HG03432 (cell line): ENCODE measurements around the gene UQCRC2.
"Not testable (repeated sequence)": the region's sequence is repeated elsewhere in the genome, so short reads cannot be mapped to it uniquely, and the experiment has no call there.

Experiments used
- ATAC-seq: cut with Tn5 transposase; IDR thresholded peaks from one replicate; pipeline ENCODE4 v1.9.1; 2021; ENCODE audit warnings: mild to moderate bottlenecking, moderate library complexity; ENCODE audit not compliant: unreplicated experiment

UQCRC2 gene

GRCh38 chr16:22008215-22009059, 55.3 kb downstream of the UQCRC2 start:
- ATAC-seq, result peak; percentile 27

- ATAC-seq, result no peak
Observed at GRCh38 chr16:22010902-22011301, 57.7 kb downstream of the UQCRC2 start.

GRCh38 chr16:22012241-22012640, 59.1 kb downstream of the UQCRC2 start:
- no peak for ATAC-seq

GRCh38 chr16:22013486-22013885, 60.3 kb downstream of the UQCRC2 start:
- ATAC-seq, result no peak

GRCh38 chr16:22014271-22014873, 61.2 kb downstream of the UQCRC2 start:
- ATAC-seq, result peak; percentile 60

- no peak for ATAC-seq
Observed at GRCh38 chr16:22016927-22017326, 63.8 kb downstream of the UQCRC2 start.

- ATAC-seq, result no peak
Observed at GRCh38 chr16:22018559-22018958, 65.4 kb downstream of the UQCRC2 start.

GRCh38 chr16:22022151-22022550, 69.0 kb downstream of the UQCRC2 start:
- ATAC-seq, result no peak

GRCh38 chr16:22023505-22023904, 70.3 kb downstream of the UQCRC2 start:
- ATAC-seq, result no peak

GRCh38 chr16:22024785-22025184, 71.6 kb downstream of the UQCRC2 start:
- not testable (repeated sequence) for ATAC-seq

- ATAC-seq, result no peak
Observed at GRCh38 chr16:22027633-22028032, 74.5 kb downstream of the UQCRC2 start.

GRCh38 chr16:22029632-22030031, 76.5 kb downstream of the UQCRC2 start:
- no peak for ATAC-seq

- no peak for ATAC-seq
Observed at GRCh38 chr16:22030087-22030812, 77.1 kb downstream of the UQCRC2 start.

GRCh38 chr16:22031483-22032083, 78.4 kb downstream of the UQCRC2 start:
- ATAC-seq, result no peak
